HG02981 (cell line): ENCODE data around the gene CNOT11.
"Not testable (repeated sequence)": the region's sequence is repeated elsewhere in the genome, so short reads cannot be mapped to it uniquely, and the experiment has no call there.

Source experiments
- ATAC-seq: cut with Tn5 transposase; IDR thresholded peaks from one replicate; pipeline ENCODE4 v1.9.1; 2021; ENCODE audit warnings: mild to moderate bottlenecking, moderate library complexity; ENCODE audit not compliant: unreplicated experiment

The CNOT11 gene

GRCh38 chr2:101244899-101245298, 7.8 kb upstream of the CNOT11 start:
- ATAC-seq = not testable (repeated sequence)

- ATAC-seq = not testable (repeated sequence)
Measured at GRCh38 chr2:101245468-101245867, 7.2 kb upstream of the CNOT11 start.

GRCh38 chr2:101248756-101249155, 3.9 kb upstream of the CNOT11 start:
- not testable (repeated sequence) for ATAC-seq

- ATAC-seq = no peak
Measured at GRCh38 chr2:101249826-101250225, 2.9 kb upstream of the CNOT11 start.

- not testable (repeated sequence) for ATAC-seq
Measured at GRCh38 chr2:101251246-101251781, 1.4 kb upstream of the CNOT11 start.

- peak; percentile 49 for ATAC-seq
Measured at GRCh38 chr2:101251844-101252407, 760 bp upstream of the CNOT11 start.

- peak; percentile 50 for ATAC-seq
Measured at GRCh38 chr2:101253013-101253702, 472 bp downstream of the CNOT11 start.

GRCh38 chr2:101253703-101254450, 1.2 kb downstream of the CNOT11 start:
- no peak for ATAC-seq

- no peak for ATAC-seq
Measured at GRCh38 chr2:101255501-101255900, 2.8 kb downstream of the CNOT11 start.

GRCh38 chr2:101256316-101256715, 3.6 kb downstream of the CNOT11 start:
- ATAC-seq = no peak

- no peak for ATAC-seq
Measured at GRCh38 chr2:101258804-101259203, 6.1 kb downstream of the CNOT11 start.

- no peak for ATAC-seq
Measured at GRCh38 chr2:101262142-101262541, 9.5 kb downstream of the CNOT11 start.

- ATAC-seq = no peak
Measured at GRCh38 chr2:101263377-101263800, 10.7 kb downstream of the CNOT11 start.

GRCh38 chr2:101264360-101264939, 11.8 kb downstream of the CNOT11 start:
- no peak for ATAC-seq

- no peak for ATAC-seq
Measured at GRCh38 chr2:101265893-101266499, 13.3 kb downstream of the CNOT11 start.

GRCh38 chr2:101267671-101268656, 15.3 kb downstream of the CNOT11 start:
- peak; percentile 63 for ATAC-seq

GRCh38 chr2:101270700-101271259, 18.1 kb downstream of the CNOT11 start:
- ATAC-seq = no peak

GRCh38 chr2:101272045-101272784, 19.5 kb downstream of the CNOT11 start:
- peak; percentile 78 for ATAC-seq

- ATAC-seq = no peak
Measured at GRCh38 chr2:101273056-101273455, 20.4 kb downstream of the CNOT11 start.
